ENCODE data around the gene SPG7.

DNA sequence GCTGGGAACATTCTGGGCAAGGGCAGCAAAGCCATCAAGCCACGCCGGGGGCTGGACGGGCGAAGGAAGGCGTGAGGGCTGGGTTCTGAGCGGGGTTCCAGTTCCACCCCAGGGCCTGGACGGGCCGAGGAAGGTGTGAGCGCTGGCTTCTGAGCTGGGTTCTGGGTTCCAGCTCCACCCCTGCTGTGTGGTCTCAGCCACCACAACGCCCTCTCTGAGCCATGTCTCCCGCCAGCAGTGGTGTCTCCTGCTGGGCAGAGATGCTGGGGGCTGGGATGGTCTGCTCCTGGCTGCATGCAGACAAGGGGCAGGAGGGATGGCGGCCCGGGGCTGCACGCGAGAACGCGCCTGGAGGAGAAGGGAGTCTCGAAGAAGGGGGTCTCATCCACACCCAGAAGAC is 63.4 kb downstream of the SPG7 start:
- TF ChIP-seq RAD21 (IDR thresholded peaks at IDR 0.05; ENCODE audit: low read depth) (no peak), FOXM1 (IDR thresholded peaks at IDR 0.05; ENCODE audit: borderline replicate concordance, low read depth) (no peak)

Data from Ishikawa (cell line).